Kidney capillary endothelial cell (primary cell): ENCODE results near the gene TUBB3.
"Not testable (repeated sequence)": the region's sequence is repeated elsewhere in the genome, so short reads cannot be mapped to it uniquely, and the experiment has no call there.

Experiments used
- DNase-seq: peaks from one replicate; pipeline ENCODE4 v3.0.0-alpha.2; 2018; ENCODE audit warnings: low spot score

The TUBB3 gene

DNA sequence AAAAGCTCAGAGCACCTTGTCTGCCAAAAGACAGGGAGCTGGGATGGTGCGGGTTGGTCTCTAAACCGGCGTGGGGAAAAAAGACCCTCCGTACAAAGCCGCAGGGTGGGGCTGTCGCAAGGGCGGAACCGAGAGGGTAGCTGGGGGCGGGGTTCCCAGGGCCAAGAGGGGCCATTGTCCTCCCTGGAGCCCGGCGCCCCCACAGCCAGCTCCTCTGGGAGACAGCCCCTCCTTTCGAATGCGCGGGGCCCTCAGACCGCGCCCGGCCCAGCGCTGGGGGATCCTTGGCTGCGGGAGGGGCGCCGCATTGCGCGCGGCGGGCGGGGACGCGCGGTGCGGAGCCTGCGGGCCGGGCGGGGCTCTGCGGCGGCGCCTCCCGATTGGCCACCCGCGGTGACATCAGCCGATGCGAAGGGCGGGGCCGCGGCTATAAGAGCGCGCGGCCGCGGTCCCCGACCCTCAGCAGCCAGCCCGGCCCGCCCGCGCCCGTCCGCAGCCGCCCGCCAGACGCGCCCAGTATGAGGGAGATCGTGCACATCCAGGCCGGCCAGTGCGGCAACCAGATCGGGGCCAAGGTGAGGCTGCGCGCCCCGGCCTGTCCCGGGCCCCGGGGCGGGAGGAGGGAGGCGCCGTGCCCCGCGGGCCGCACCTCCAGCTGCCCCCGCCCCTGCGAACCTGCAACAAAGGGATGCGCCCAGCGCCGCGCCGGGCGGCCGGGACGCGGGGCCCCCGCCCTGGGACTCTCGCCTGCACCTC lies at the start of gene TUBB3:
Gene TUBB3 (plus strand): TSS at position 459 of the 756 bp plus-strand sequence. CDS start 60 bp downstream, at position 519.
- DNase-seq, result peak; percentile 82

DNA sequence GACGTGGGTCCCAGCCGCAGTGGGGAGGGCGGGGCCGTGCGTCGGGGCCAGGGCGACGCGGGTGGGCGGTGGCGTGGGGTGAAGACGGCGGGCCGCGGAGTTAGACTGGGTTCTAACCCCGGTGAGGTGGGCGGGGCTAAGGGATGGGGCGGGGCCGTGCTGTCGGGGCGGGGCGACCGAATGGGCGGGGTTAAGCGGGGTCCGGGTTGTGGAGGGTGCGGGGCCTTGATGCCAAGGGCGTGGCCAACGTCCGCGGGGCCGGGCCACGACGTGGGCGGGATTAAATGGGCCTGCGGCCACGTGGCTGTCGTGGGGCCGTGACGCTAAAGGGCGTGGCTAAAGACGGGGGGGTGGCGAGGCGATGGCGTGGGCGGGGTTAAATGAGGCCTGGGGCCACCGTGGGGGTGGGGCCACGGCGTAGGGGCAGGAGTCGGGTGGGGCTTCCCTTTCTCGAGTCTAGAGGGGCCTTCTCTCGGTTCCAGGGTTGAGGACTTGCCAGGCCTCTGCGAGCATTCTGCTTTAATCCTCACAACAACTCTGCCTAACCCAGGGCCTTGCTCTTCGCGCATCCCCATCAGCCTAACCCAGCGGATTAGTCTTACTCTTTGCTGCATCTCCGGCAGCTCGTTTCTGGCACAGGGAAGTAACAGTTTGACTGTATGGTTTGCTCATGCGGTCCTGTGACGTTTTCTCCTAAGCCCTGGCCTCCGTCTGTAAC lies 49.0 kb upstream of the TUBB3 start:
- peak; percentile 90 for DNase-seq

DNA sequence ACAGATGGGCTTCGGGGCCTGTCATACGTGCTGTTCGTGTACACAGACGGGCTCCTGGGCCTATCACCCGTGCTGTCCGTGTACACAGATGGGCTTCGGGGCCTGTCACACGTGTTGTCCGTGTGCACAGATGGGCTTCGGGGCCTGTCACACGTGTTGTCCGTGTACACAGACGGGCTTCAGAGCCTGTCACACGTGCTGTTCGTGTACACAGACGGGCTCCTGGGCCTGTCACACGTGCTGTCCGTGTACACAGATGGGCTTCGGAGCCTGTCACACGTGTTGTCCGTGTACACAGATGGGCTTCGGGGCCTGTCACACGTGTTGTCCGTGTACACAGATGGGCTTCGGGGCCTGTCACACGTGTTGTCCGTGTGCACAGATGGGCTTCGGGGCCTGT lies 44.0 kb upstream of the TUBB3 start:
- not testable (repeated sequence) for DNase-seq

DNA sequence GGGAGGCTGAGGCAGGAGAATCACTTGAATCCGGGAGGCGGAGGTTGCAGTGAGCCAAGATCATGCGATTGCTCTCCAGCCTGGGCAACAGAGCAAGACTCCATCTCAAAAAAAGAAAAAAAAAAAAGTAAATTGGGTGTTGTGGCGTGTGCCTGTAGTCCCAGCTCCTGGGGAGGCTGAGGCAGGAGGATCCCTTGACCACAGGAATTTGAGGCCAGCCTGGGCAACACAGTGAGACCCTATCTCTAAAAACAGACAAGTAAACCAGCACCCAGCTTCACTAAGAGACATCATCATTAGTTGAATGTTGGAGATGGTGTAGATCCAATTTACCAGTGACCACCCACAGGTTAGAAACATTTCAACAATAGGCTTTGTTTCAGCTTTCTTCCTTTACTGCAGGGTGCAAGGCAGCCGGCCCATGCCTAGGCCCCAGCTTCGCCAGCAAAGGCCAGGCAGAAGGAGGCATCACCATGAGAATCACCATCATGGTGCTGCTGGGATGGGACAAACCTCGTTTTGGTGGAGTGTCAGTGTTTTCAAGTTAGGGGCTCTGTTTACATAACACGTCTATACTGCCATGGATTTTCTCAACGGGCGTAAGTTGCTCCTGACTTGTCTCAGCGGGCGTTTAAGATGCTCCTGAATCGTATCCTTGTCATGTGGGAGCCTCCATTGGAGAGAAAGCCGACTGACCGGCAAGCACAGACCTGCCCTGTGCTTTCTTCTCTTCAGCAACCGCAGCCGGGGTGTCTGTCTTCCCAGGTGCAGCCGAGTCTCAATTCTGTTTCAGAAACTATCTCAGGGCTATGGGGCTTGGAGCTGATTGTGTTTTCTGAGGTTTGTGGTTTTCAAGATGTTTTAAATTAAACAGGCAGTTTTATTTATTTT lies 42.4 kb upstream of the TUBB3 start:
- DNase-seq, result no peak

DNA sequence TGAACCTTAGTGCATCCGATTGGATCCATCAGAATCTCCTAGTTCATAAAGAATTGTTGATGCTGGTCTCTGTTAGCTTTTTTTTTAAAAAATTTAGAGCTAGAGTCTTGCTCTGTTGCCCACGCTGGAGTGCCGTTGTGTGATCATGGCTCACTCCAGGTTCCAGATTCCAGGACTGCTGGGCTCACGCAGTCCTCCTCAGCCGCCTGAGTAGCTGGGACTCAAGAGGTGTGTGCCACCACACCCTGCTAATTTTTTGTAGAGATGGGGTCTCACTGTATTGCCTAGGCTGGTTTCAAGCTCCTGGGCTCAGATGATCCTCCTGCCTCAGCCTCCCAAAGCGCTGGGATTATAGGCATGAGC lies 41.8 kb upstream of the TUBB3 start:
- no peak for DNase-seq

DNA sequence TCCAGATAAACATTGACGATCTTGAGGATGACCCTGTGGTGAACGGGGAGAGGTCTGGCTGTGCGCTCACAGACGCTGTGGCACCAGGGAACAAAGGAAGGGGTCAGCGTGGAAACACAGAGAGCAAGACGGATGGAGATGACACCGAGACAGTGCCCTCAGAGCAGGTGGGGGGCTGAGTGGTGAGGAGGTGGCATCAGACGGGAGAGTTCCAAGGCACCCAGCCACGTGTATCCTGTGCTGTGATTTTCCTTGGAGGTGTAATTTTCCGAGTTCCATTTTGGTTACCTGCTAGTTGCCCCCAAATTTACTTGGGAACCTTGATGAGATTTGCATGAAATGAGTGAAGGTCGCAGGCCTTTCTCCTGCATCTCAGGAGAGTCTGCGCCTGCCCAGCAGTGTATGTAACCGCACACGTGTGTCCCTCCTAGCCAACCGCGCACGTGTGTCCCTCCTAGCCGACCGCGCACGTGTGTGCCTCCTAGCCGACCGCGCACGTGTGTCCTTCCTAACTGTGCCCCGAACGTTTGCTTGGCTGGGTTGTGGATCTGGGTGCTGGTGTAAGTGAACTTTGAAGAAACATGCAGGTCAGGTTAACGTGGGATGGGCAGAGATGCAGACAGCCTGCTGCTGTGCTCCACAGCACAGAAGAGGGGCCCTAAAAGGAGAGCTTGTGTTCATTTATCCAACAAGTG lies 39.6 kb upstream of the TUBB3 start:
- DNase-seq, result no peak

DNA sequence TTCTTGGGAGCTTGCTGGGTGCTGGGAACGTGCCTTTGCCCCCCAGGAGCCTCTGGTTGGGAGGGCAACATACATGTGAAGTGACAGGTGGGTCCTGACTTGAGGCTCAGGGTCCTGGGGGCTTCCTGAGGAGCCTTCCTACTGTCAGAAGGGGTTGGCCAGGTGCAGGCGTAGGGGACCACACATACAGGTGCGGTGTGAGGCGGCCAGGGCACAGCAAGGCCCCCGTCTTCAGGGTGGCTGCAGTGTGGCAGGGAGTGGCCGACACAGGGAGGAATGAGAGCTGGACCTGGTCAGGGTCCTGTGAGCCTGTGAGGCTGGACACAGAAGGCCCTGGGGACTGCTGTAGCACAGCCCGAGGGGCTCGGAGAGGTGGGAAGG lies 39.1 kb upstream of the TUBB3 start:
- no peak for DNase-seq

DNA sequence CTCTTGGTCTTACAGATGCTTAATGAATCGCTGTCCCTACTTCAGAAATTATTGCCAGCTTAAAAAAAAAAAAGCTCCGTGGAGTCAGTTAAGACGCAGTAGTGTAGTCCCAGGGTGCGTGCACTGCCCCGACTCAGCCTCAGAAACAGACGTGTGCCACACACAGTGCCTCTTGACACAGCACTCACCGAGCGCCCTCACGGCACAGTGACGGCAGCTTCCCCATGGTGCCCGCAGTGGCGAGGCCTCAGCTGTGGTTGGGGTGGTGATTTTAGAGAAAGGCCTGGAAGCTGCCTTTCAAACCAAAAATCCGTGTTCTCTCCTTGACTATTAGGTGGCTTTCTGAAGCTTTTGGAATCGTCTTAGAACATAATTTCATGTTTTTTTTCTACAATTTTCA lies 35.9 kb upstream of the TUBB3 start:
- no peak for DNase-seq

DNA sequence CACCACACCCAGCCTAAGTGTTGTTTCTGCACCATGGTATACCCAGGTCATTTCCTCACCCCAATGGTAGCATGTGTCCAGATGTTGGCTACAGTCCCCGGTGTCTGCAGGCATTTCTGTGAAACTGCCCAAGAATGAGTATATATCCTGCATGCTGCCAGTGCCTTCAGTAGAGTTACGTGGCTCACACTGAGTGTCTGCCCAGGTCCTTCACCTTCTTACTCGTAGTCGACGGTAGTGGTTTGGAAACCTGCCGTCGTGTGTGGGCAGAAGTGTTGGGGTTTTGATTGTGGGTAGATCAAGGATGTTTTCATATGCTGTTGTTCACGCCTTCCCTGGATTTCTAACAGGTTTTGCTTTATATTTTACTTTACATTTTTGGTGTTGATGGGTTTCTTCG lies 32.9 kb upstream of the TUBB3 start:
- no peak for DNase-seq

DNA sequence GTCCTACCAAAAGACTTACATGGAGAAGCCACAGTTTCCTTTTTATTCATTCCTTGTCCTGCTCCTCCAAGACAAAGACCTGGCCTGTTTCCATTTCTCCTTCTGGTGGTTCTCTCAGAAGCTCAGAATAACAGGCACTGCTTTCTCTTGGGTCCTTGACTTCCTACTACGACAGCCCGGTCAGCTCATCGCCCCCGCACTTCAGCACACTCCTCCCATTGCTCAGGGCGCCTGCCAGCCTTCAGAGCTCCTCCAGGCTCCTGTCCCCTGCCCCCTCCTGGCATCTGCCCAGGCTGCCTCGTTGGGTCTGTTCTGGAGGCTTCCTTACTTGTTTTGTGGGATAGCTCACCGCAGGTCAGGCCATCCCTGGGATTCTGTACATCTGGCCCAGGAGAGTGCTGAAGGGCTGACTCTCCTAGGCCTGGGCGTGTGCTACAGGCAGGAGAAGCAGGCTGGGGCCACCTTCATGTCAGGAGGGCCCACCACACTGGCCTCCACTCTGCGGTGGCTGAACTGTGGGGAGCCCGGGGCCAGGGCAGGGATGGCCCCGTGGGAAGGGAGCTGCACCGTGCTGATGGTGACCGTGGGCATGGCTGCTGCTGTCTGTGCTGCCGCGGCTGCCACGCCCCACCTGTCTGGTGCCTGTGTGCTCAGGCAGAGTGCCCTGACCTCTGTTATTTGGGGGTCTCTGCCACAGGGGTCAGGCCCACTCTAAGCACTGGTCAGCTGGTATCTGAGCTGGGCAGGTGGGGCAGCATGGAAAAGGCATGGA lies 32.1 kb upstream of the TUBB3 start:
- DNase-seq, result no peak

DNA sequence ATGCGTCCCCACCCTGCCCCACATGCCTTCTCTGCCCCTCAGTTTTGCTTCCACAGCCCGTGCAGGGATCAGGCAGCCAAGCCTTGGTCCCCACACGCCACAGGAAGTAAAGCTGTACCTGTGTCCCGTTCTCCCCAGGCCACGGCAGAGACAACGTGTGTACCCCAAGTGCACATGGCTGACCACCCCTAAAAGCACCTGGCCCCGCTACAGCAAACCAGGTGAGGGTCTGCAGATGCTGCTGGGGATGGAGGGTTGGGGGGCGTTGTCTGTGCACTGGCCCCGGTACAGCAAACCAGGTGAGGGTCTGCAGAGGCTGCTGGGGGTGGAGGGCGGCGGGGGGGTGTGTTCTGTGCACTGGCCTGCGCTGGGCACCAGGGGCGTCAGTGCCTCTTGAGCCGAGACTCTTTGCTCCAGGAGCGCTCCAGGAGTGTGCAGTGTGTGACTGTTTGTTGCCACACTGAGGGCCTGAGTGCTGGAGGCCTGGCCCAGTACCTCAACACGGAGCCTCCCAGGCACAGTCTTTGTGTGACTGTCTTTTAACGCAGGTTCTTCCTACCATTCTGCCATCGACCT lies 31.0 kb upstream of the TUBB3 start:
- no peak for DNase-seq

DNA sequence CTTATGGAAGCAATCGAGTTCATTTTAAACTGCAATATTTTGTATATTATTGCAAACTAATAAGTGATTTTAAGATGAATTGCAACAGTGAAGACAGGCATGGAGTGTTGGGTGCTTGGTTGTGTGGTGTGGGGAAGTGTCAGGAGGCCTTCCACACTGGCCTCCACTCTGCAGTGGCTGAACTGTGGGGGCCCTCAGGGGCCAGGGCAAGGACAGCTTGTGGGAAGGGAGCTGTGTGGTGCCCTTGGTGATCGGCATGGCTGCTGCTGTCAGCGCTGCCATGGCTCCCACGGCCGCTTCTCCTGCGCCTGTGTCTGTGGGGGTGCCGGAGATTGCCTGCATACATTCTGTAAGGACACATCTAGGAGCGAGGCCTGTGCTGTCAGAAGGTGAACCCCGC lies 30.5 kb upstream of the TUBB3 start:
- no peak for DNase-seq

DNA sequence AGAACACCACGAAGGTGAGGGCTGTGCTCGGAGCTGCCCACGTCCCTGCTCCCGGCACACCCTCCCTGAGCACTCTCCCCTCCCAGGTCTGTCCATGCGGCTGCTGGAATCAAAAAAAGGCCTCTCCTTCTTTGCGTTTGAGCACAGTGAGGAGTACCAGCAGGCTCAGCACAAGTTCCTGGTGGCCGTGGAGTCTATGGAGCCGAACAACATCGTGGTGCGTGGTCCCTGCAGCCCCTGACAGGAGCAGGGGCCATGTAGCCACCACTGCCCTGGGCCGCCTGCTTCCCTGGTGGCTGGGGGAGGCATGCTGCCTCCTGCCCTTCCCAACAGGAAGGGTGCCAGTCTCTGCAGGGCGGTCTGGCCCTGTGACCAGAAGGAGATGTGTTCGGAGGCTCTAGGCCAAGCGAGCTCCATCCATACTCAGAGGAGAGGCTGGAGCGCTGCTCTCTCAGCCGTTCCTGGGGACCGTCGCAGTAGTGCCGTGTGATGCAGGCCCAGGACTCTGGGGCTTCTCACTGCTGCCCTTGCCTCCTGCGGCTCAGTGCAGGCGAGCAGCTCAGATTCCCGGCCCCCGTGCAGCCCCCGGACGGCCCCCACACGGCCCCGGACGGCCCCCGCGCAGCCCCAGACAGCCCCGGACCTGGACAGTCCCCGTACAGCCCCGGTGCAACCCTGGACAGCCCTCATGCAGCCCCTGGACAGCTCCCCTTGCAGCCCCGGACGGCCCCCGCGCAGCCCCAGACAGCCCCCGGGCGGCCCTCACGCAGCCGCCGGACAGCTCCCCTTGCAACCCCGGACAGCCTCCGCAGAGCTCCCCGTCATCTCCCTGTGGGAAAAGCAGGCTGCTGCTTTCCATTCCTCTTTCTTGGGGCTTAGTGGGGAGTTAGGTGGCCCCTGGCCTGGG lies 29.2 kb upstream of the TUBB3 start:
- DNase-seq, result no peak

DNA sequence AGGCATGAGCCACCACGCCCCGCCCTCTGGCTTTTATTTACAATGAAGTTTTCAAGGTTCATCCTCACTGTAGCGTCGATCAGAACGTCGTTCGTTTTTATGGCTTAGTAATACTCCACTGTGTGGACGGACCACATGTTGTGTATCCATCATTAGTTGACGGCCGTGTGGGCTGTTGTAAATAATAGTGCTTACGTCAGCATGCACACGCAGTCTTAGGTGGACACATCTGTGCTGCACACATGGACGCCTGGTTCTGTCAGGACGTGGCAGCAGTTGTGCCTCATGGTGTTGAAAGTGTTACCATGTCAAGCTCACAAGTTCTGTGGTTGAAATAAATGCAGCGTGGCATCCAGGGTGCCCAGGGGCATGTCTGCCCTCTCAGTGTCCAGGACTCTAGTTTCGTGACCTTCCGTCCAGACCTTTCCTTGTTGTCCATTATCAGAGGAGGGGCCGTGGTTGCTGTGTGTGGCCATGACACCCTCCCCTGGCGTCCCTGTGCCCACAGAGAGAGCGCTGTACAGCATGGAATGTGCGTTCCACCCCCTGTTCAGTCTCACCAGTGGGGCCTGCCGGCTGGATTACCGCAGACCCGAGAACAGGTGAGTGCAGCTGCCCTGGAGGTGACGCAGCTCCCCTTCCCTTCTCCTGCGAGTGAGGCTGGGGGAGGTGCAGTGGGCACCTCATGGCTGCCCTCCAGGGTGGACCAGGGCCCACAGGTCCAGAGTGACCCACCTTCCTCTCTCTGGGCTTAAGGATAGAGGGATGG lies 27.5 kb upstream of the TUBB3 start:
- DNase-seq, result no peak

DNA sequence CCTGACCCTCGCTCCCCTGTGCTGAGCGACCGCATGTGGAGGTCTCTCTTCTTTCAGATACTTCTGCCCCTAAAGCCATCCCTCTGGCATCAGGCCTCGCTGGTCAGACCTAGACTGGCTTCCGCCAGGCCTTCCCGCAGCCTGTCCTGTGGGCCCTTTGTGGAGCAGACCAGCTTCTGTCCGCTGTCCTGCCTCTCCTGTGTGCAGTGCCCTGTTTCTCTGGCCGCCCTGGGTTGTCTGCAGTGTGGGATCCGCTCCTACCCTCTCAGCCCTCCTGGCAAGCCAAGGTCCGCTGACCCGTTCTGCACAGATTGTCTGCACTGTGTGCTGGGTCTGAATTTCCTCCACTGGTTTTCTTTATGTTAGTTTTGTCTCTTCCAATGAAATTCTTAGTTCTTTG lies 25.9 kb upstream of the TUBB3 start:
- no peak for DNase-seq

DNA sequence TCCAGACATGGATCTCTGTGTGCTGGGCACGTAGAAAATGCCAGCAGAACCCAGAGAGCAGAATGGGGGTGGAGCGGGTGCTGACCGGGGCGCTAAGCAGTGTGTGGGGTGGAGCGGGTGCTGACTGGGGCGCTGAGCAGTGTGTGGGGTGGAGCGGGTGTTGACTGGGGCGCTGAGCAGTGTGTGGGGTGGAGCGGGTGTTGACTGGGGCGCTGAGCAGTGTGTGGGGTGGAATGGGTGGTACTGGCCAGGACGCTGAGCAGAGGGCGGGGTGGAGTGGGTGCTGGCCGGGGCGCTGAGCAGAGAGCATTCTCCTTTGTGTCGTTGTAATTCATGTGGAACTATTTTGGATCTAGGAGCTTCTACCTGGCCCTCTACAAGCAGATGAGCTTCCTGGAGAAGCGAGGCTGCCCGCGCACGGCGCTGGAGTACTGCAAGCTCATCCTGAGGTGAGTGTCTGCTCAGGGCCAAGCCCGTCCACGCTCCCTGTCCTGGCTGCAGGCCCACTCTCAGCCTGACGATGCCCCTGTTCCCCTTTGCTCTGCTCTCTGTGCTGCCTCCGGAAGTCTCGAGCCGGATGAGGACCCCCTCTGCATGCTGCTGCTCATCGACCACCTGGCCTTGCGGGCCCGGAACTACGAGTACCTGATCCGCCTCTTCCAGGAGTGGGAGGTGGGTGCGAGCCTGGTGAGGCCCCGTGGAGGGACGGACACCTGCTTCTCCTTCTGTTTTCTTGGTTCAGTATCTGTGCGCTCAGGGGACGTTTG lies 24.8 kb upstream of the TUBB3 start:
- DNase-seq, result no peak

DNA sequence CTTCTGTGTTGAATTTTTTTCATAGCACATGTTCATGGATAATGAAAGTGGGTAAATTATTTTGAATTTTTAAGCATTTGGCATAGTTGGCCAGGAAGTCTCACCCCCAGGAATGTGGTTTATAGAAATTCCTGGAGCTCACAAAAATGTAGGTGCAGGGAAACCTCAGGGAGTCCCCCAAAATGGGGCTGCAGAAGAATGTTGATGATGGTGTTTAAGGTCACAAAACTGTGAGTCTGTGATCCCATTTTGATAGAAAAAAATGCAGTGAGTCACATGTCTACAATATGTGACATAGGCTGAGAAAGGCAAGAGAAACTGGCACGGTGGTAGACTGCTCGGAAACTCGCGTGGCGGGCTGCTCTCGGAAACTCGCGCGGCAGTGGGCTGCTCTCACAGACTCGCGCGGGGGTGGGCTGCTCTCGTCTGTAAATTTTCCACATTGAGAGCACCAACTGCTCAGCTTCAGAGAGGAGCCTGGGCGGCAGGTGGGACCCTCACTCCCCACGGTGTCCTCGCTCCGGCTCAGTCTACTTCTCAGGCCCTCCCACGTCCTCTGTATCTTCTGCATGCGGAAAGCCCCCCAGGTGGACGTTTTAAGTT lies 23.2 kb upstream of the TUBB3 start:
- no peak for DNase-seq

DNA sequence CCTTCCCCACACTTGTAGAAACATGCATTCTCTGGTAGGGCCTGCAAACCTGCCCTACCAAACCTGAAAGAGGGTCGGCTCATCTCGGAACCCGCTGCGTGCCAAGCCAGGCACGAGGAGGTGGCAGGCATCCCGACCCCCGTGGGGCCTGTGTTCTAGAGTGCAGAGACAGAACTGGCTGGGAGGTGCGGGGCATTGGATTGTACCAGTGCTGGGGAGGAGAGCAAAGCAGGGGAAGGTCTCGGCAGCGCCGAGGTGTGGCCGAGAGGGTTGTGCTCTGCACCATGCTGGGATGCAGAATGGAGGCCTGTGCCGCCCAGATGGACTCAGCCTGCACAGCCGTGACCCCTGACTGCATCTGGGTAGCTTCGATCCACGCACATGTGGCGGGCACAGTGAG lies 22.3 kb upstream of the TUBB3 start:
- no peak for DNase-seq
